GM12801 (cell line): ENCODE data around the gene FAM124B.

Source experiments
- CTCF ChIP-seq: IDR thresholded peaks from one replicate; pipeline ENCODE4 v1.5.1; 2011; ENCODE audit warnings: control low read depth; ENCODE audit not compliant: insufficient read length; ENCODE audit errors: extremely low read depth

Gene FAM124B

GRCh38 chr2:224360801-224361251 lies 41.1 kb downstream of the FAM124B start:
- TF ChIP-seq CTCF: no peak

- TF ChIP-seq CTCF: no peak
Measured at GRCh38 chr2:224359569-224359968, 42.3 kb downstream of the FAM124B start.

- TF ChIP-seq CTCF: no peak
Measured at GRCh38 chr2:224357098-224357901, 44.6 kb downstream of the FAM124B start.

- TF ChIP-seq CTCF: no peak
Measured at GRCh38 chr2:224354632-224355211, 47.2 kb downstream of the FAM124B start.

GRCh38 chr2:224350703-224351102 lies 51.2 kb downstream of the FAM124B start:
- TF ChIP-seq CTCF: no peak

- TF ChIP-seq CTCF: no peak
Measured at GRCh38 chr2:224349396-224349795, 52.5 kb downstream of the FAM124B start.

- TF ChIP-seq CTCF: no peak
Measured at GRCh38 chr2:224347176-224348051, 54.5 kb downstream of the FAM124B start.
